Tibial artery (tissue), 4 donors: Measurements from ENCODE around the gene ATP13A4.

ENCODE experiments used
- DNase-seq, 2 donors: peaks; one replicate each; pipeline ENCODE4 v3.0.0-alpha.2; 2019
- H3K27ac ChIP-seq, 2 donors: fragments of 200-600 bp; sonication (generic) in 1 of 2; 1 replicate in 1 of 2; 2 replicates in 1 of 2; pipeline ENCODE4 v1.5.1; 2018 to 2019; ENCODE audit warnings: mild to moderate bottlenecking in 1 of 2
- H3K27me3 ChIP-seq, 2 donors: fragments of 200-600 bp; sonication (generic) in 1 of 2; one replicate each; pipeline versions ENCODE4 v1.5.1 to v1.6.0; 2016 to 2019
- H3K36me3 ChIP-seq, 3 donors: fragments of 200-600 bp; sonication (generic) in 2 of 3; one replicate each; pipeline ENCODE4 v1.5.1; 2016 to 2019; ENCODE audit warnings: mild to moderate bottlenecking in 2 of 3
- H3K4me1 ChIP-seq, 4 donors: fragments of 200-600 bp; sonication (generic) in 2 of 4; 1 replicate in 3 of 4; 2 replicates in 1 of 4; pipeline ENCODE4 v1.5.1; 2016 to 2019
- H3K4me3 ChIP-seq, 2 donors: fragments of 200-600 bp; sonication (generic) in 1 of 2; 1 replicate in 1 of 2; 2 replicates in 1 of 2; pipeline ENCODE4 v1.5.1; 2018 to 2019; ENCODE audit warnings: mild to moderate bottlenecking in 2 of 2
- H3K9me3 ChIP-seq, 3 donors: fragments of 200-600 bp; sonication (generic) in 1 of 3; one replicate each; pipeline ENCODE4 v1.5.1; 2016 to 2019
- intact Hi-C: fragments of 100-400 bp; cut with DNase I; formaldehyde crosslinking; loops from one replicate; pipeline ENCODE4 v1.15.0; 2023; ENCODE audit warnings: low total_unique reads
- TF ChIP-seq, protein P1 (sequence below), 2 experiments: fragments of 200-600 bp in 1 of 2; fragments of 450-650 bp in 1 of 2; IDR thresholded peaks; one replicate each; pipeline ENCODE4 v1.5.1; 2017 to 2019; ENCODE audit warnings: antibody characterized with exemption in 2 of 2, mild to moderate bottlenecking in 1 of 2, moderate library complexity in 1 of 2

ATP13A4 gene

DNA sequence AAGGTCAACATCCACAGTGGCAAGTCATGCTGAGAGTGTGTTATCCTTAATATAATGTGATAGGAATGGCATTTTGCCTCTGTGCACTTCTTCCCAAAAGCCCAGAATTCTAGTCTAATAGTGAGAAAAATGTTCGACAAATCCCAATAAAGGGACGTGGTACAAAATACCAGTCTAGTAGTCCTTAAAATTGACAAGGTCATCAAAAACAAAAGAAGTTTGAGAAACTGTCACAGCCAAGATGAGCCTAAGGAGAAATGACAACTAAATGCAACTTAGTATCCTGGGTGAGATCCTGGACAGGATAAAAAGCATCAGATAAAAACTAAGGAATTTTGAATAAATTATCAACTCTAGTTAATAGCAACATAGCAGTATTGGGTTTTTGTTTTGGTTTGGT is 14.4 kb upstream of the ATP13A4 start:
- H3K27me3 ChIP-seq, result no peaks in the 10 kb centered on the region
- no peak overlapping the region for H3K4me3 ChIP-seq
- no peaks in the 10 kb centered on the region for H3K36me3 ChIP-seq
- H3K27ac ChIP-seq, result no peak overlapping the region
- H3K4me1 ChIP-seq, result no peaks in the 10 kb centered on the region
- H3K9me3 ChIP-seq, result no peaks in the 10 kb centered on the region
- TF ChIP-seq, protein P1, sequence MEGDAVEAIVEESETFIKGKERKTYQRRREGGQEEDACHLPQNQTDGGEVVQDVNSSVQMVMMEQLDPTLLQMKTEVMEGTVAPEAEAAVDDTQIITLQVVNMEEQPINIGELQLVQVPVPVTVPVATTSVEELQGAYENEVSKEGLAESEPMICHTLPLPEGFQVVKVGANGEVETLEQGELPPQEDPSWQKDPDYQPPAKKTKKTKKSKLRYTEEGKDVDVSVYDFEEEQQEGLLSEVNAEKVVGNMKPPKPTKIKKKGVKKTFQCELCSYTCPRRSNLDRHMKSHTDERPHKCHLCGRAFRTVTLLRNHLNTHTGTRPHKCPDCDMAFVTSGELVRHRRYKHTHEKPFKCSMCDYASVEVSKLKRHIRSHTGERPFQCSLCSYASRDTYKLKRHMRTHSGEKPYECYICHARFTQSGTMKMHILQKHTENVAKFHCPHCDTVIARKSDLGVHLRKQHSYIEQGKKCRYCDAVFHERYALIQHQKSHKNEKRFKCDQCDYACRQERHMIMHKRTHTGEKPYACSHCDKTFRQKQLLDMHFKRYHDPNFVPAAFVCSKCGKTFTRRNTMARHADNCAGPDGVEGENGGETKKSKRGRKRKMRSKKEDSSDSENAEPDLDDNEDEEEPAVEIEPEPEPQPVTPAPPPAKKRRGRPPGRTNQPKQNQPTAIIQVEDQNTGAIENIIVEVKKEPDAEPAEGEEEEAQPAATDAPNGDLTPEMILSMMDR (IDR thresholded peaks at IDR 0.05), result no peak
- no peak for DNase-seq
- intact Hi-C loops, result no loop called here

DNA sequence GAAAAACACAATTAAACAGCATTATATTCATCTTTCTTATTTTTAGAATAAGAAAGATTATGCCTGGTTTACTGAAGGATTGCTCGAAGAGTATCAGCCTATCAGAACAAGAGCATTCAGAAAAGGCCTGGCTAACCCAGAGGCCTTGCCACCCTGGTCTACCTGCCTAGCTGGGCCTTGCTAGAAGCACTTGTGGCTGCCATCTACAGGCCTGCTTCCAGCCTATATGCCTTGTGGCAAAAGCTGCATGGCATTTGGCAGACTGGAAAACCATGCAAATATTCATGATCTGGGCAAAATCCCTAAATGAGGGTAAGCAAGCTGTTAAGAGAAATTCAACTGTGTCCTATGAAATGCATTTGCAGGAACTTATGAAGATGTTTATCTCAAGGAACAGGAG is 9.3 kb upstream of the ATP13A4 start:
- TF ChIP-seq, protein P1 (IDR thresholded peaks at IDR 0.05), result no peak
- H3K27ac ChIP-seq, result no peak overlapping the region
- intact Hi-C loops, result no loop called here

GRCh38 chr3:193563426-193563825 is 8.7 kb upstream of the ATP13A4 start:
- DNase-seq, result no peak
- H3K36me3 ChIP-seq, result no peaks in the 10 kb centered on the region
- H3K4me3 ChIP-seq, result no peak overlapping the region
- TF ChIP-seq, protein P1 (IDR thresholded peaks at IDR 0.05), result no peak
- no peaks in the 10 kb centered on the region for H3K9me3 ChIP-seq
- no peaks in the 10 kb centered on the region for H3K4me1 ChIP-seq
- H3K27me3 ChIP-seq, result no peaks in the 10 kb centered on the region
- intact Hi-C loops, result no loop called here
- no peak overlapping the region for H3K27ac ChIP-seq

More for the DNA sequence above, 9.3 kb upstream of the ATP13A4 start:
- no peaks in the 10 kb centered on the region for H3K27me3 ChIP-seq
- no peak overlapping the region for H3K4me3 ChIP-seq
- no peaks in the 10 kb centered on the region for H3K36me3 ChIP-seq
- H3K9me3 ChIP-seq, result no peaks in the 10 kb centered on the region
- DNase-seq, result no peak
- H3K4me1 ChIP-seq, result no peaks in the 10 kb centered on the region

GRCh38 chr3:193560870-193561269 is 6.2 kb upstream of the ATP13A4 start:
- intact Hi-C loops, result no loop called here
- no peak overlapping the region for H3K4me3 ChIP-seq
- H3K36me3 ChIP-seq, result no peaks in the 10 kb centered on the region
- TF ChIP-seq, protein P1 (IDR thresholded peaks at IDR 0.05), result no peak
- H3K4me1 ChIP-seq, result no peaks in the 10 kb centered on the region
- H3K27me3 ChIP-seq, result no peaks in the 10 kb centered on the region
- no peak overlapping the region for H3K27ac ChIP-seq
- no peak for DNase-seq
- no peaks in the 10 kb centered on the region for H3K9me3 ChIP-seq

DNA sequence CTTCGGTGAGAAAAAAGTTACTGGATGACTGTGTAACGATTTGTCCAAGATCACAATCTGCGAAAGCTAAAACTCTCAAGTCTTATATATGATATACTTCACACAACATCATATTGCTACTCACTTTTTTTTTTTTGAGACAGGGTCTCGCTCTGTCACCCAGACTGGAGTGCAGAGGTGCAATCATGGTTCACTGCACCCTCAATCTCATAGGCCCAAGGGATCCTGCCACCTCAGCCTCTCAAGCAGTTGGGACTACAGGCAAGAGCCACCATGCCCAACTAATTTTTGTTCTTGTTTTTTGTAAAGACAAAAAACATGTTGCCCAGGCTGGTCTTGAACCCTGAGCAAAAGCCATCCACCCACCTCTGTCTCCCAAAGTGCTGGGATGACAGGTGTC is 5.4 kb upstream of the ATP13A4 start:
- no peaks in the 10 kb centered on the region for H3K4me1 ChIP-seq
- H3K36me3 ChIP-seq, result no peaks in the 10 kb centered on the region
- intact Hi-C loops, result no loop called here
- no peak overlapping the region for H3K4me3 ChIP-seq
- no peak overlapping the region for H3K27ac ChIP-seq
- H3K27me3 ChIP-seq, result no peaks in the 10 kb centered on the region
- no peaks in the 10 kb centered on the region for H3K9me3 ChIP-seq
- TF ChIP-seq, protein P1 (IDR thresholded peaks at IDR 0.05), result no peak
- DNase-seq, result no peak

- H3K4me1 ChIP-seq, result no peaks in the 10 kb centered on the region
- H3K27me3 ChIP-seq, result no peaks in the 10 kb centered on the region
- DNase-seq, result no peak
- TF ChIP-seq, protein P1 (IDR thresholded peaks at IDR 0.05), result no peak
- H3K4me3 ChIP-seq, result no peak overlapping the region
- intact Hi-C loops, result no loop called here
- no peak overlapping the region for H3K27ac ChIP-seq
- no peaks in the 10 kb centered on the region for H3K36me3 ChIP-seq
- H3K9me3 ChIP-seq, result no peaks in the 10 kb centered on the region
Measured at GRCh38 chr3:193559100-193559499, 4.4 kb upstream of the ATP13A4 start.
